CD4-positive, alpha-beta T cell treated with Interleukin-21 for 1 hour (primary cell): ENCODE measurements around the gene TOR1AIP2.
A peak's percentile ranks its signal among the peaks of the same experiment; 100 is the strongest.

ENCODE experiments used
- DNase-seq: peaks from one replicate; pipeline ENCODE4 v3.0.0-alpha.2; 2020

Gene TOR1AIP2

DNA sequence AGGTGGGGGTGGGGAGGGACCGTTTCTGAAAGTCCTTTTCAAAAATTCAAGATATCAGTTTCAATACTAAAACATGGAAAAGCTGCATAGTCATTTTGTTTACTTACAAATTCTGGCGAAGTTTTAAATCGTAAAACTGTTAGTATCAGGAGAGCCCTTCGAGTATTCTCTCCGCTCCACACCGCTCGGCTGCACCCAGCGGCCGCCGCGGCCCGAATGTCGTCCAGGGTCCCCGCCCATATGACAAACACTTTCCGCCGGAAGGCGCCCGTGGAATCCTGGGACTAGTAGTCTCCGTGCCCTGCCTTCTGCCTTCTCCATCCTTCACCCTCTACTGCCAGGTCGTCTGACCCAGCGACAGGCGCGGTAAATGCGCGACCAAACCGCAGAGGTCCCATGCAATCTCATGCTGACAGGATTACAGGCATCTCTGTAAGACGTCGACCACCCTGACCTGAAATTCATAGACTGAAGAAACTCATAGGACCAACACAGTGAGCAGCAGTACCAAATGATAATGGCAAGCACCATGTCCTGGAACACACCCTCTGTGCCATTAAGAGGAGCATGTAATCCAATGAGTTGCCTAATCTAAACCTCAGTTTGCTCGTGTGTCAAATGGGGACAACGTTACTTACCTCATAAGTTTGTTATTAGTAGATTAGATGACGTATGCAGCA, at the start of gene TOR1AIP2:
Gene TOR1AIP2, minus strand, starts transcription at position 218 of the 680 bp plus-strand sequence. CDS start 25,138 bp downstream, outside the sequence.
- peak; percentile 86 for DNase-seq

DNA sequence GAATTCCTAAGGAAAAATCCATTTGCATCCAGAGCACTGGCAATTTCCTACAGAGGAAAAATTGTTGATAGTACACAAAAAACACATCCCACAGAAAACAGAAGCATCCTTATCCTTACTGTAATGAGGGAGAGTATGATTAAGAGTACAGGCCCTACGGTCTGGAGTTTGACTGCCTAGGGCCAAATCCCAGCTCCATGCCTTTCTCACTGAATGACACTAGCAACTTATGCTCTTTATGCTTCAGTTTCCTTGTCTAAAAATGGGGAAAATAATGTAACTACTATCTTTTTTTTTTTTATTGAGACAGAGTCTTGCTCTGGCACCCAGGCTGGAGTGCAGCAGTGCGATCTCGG, 49.2 kb upstream of the TOR1AIP2 start:
- DNase-seq: no peak

DNA sequence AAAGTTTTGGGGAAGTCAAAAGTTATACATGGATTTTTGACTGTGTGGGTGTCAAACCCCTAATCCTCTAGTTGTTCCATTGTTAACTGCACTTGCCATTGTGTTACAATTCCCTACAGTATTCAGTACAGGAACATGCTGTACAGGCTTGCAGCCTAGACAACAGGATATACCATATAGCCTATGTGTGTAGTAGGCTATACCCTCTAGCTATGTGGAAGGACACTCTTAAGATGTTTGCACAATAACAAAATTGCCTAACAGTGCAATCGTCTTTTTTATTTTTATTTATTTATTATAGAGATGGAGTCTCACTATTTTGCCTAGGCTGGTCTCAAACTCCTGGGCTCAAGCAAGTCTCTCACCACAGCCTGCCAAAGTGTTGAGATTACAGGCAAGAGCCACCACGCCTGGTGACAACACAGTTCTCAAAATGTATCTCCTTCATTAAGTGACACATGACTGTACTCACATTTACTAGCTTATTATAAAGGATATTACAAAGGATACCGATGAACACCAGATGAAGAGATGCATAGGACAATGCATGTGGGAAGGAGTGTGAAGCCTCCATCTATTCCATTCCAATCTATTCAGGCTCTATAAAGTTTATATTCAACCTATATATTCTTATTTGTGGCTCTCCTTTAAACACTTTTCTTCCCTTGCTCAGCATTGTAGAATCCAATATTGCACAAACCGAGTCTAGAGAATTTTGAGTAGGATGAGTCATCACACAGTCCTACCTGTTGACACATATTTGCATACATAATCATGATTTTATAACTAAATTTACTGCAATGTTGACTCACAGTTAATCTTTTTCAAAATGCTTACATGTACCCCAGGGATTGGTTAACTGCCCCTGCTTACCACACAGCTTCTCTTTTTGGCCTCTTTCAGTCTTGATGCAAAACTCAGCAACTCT, 48.6 kb upstream of the TOR1AIP2 start:
- DNase-seq: no peak

DNA sequence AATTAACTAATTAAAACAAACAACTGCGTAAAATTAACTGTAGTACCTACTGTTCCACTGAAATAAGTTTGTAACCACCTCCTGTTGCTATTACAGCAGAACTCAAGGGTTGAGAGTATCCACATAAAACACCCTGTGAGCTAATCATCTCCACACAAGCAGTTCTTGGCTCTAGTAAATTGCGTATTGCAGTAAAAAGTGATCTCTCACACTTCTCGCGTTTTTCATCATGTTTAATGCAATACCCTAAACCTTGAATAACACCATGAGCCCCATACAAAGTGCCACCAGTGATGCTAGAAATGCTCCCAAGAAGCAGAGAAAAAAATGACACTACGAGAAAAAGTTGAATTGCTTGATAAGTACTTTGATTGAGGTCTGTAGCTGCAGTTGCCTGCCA, 47.7 kb upstream of the TOR1AIP2 start:
- no peak for DNase-seq

DNA sequence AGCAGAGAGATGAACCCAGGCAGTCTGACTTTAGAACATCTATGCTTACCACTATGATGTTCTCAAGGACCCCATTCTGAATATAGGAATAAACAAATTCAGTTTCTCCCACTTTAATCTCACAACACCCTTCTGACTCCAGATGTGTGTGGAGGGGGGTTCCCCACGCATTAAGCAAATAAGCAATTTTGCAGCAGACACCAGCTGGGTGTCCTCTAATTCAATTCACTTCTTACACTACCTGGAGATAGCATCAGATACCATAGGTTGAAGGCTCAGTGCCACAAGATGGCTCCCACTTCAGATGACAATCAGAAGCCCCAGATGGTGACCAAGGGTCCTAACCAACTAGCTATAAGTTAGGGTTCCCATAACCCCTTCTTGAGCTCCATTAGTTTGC, 46.7 kb upstream of the TOR1AIP2 start:
- DNase-seq: no peak

DNA sequence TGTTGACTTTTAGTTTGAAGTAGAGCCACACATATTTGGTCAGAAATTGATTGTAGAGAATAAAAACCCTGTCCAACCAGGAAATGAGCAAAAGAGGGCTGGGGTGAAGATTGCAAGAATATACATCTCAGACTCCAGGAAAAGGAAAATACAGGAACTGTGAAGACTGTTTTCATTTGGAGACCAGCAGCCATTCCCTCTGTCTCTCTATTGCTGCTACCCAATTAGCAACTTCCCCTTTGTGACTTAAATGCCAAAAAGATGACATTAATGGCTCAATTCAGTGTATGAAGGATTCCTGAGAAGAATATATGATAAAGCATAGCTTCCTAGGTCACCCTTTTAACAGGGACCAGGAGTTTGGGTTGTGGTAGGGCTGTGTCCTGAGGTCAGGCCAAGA, 45.4 kb upstream of the TOR1AIP2 start:
- no peak for DNase-seq

DNA sequence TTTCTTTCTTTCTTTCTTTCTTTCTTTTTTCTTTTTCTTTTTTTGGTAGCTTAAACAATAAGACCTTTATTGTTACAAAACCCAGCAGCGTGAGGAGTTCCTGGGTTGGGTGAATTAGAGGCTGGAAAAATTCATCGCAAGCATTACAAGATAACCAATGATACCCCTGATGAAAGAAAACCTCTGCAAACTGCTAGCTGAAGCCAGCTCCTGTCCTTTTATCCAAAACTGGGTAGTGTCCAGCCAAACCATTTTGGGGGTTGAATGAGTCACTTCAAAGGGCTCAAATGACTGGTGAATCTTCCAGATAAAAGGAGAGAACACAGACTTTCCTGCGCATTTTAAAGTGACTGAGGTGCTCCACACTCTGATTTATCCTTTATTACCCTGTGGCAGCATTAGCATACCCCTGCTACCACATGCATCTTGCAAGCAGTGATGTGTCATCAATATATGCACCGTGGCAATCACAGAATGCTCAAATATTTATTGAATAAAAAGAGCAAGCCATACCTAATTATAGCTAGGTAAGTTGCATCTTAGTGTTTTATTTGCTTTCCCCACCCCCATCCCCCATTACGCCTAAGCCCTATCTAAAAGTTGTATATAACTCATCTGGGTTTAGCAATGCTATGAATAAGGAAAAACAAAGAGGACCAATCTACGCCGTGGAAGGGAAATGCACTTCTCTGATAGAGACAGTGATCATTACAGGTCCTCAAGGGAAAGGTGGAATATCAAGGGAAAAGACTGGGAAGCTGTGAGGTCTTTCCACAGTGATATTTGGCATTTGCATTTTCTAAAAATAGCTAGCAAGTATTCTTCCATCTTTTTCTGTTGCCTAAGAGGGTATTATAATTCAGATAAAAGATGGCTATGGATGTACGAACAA, 44.6 kb upstream of the TOR1AIP2 start:
- no peak for DNase-seq

DNA sequence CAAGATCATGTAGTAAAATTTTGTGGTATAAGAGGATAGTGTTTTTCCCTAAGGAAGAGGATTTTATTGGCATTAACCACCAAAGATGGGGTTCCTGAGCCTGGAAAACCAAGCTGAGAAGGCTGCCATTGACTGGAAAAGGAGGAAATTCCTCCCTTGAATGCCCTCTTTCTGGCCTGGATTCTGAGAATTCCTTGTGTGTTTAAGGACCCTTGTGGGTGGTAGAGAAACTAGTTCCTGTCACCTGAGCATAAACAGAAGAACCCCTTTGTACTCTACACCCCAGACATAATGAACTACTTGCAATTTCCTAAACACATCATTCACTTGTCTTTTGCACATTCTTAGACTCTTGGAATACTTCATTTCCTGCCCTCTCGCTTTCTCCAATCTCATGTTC, 43.9 kb upstream of the TOR1AIP2 start:
- no peak for DNase-seq

DNA sequence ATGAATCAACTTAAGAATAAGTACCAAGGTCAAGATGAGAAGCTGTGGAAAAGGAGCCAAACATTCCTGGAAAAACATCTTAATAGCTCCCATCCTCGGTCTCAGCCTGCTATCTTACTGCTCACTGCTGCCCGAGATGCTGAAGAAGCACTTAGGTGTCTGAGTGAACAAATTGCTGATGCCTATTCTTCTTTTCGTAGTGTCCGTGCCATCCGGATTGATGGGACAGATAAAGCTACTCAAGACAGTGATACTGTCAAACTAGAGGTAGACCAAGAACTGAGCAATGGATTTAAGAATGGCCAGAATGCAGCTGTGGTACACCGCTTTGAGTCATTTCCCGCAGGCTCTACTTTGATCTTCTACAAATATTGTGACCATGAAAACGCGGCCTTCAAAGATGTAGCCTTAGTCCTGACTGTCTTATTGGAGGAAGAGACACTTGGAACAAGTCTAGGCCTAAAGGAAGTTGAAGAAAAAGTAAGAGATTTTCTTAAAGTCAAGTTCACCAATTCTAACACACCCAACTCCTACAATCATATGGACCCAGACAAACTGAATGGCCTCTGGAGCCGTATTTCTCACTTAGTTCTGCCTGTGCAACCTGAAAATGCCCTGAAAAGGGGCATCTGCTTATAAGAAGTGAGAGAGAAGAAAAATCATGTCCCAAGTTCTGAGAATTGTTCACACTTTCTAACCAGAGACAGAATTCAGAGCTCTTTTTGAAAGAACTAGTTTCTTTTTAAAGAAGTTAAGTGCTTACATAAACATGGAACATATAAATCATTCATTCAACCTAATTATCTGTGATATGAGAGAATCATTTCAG, 40.2 kb upstream of the TOR1AIP2 start:
- DNase-seq: no peak

DNA sequence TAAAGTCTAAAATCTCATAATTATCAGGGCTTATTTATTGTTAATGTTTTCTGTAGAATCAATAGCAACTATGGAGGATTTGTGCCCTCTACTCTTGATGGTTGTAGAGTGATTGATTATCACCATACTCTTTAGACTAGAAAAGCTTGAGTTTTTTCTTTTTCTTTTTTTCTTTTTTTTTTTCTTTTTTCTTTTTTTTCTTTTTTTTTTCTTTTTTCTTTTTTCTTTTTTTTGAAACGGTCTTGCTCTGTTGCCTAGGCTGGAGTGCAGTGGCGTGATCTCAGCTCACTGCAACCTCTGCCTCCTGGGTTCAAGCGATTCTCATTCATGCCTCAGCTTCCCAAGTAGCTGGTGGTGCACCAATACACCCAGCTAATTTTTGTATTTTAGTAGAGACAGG, 34.2 kb upstream of the TOR1AIP2 start:
- no peak for DNase-seq

DNA sequence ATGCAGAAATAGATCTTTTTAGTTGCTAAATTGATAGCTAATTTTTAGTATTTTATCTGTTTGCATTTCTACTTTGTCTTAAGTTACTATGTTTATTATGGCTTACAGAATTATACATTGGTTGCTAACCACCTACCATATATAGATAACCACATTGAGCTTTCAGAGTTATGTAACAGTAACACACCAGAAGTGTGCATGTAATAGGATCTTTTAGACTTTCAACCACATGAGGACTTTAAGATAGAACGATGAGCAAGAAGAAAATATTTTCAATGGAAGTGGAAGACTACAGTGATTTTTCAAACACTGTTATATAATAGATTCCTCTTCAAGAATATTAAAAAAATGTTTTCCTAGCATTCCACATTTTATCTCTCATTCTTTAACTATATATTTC, 33.3 kb upstream of the TOR1AIP2 start:
- DNase-seq: no peak

DNA sequence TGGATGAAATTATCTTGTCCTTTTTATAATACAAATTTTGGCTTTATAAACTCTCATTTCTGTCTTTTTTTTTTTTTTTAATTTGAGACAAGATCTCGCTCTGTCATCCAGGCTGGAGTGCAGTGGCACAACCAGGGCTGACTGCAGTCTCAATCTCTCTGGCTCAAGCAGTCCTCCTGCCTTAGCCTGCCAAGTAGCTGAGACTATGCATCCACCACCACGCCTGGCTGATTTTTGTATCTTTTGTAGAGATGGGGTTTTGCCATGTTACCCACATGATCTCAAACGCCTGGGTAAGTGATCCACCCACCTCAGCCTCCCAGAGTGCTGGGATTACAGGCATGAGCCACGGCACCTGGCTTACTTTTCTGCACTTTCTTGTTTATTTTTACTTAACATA, 12.0 kb upstream of the TOR1AIP2 start:
- DNase-seq: no peak

DNA sequence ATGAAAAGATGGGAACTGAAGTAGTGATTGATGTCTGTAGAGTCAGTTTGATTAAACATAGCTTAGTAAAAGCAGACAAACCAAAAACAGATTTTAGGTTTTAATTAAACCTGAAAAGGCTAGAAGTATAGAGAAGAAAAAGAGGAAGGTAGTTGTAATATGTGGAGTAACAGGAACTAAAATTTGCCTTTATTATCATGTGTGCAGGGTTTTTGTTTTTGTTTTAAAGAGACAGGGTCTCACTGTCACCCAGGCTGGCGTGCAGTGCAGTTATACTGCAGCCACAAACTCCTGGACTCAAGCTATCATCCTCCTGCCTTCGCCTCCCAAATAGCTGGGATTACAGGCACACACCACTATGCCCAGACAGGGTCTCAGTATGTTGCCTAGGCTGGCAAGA, 10.5 kb upstream of the TOR1AIP2 start:
- DNase-seq: no peak

DNA sequence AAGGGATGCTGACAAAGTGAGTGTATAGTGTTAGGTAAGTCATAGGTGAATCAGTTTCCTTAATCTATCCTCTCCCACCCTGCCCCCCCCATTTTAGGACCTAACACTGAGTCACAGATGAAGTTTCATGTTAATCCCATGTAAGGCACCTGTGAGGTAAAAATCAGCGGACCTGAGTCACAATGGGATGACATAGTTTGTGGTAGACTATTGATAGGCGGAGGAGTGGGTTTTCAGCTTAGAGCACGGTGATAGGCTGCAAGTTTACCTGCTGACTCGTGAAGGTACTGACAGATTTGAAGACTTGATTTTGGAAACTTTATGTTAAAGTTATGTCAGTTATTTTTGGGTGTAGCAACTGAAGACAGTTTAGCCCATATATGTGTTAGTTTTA, 6.1 kb upstream of the TOR1AIP2 start:
- peak; percentile 83 for DNase-seq

DNA sequence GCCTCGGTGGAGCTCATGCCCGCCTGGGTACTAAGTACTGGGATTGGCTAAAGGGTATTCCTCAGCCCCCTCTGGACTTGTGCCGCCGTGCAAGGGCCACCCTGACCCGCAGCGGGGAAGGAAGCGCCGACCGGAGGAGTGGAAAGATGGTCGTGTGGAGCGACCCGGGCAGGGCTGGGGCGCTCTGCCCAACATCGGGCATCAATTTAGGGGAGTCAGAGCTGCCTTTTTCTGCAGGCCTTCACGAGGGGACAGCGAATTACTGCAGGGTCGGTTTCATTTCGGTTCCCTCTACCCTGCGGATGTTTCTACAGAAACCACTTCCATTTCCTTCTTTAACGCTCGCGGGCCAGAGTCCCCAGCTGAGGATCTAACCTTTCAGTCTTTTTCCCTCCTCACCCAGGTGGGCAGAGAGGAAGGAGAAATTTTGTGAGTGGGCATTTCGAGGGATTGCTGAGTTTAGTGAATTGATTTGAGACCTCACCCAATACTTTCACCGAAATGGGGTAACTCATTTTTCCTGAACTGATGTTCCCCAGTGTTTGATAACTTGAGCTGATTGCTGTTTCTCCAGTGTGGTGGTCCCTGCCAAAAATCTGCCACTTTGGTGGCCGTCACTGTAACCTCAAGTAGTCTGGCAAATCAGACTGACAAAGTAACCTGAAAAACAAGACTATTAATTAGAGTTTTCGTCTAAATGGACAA, 5.6 kb upstream of the TOR1AIP2 start:
- peak; percentile 60 for DNase-seq

DNA sequence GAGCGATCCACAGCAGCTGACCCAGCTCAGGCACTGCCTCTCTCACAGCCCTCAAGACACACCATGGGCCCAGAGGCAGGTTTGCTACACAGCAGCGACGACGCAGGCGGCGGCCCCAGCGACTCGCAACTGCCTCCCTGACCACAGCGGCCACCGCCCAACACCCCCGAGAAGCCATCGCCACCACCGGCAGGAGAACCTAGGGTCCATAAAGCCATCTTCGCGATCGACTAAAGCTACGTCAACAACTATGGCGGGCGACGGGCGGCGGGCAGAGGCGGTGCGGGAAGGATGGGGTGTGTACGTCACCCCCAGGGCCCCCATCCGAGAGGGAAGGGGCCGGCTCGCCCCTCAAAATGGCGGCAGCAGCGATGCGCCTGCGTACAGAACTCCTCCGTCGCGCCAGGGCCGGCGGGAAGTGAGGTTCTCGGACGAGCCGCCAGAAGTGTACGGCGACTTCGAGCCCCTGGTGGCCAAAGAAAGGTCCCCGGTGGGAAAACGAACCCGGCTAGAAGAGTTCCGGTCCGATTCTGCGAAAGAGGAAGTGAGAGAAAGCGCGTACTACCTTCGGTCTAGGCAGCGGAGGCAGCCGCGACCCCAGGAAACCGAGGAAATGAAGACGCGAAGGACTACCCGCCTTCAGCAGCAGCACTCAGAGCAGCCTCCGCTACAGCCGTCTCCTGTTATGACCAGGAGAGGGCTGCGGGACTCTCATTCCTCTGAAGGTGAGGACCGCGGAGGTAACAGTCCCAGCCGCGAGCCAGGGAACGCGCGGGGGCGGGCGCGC, 4.8 kb upstream of the TOR1AIP2 start, which contains the start of gene TOR1AIP1:
Gene TOR1AIP1, plus strand, starts transcription at position 33 of the 787 bp plus-strand sequence. Its CDS starts 218 bp downstream, at position 251.
- DNase-seq: peak; percentile 99

DNA sequence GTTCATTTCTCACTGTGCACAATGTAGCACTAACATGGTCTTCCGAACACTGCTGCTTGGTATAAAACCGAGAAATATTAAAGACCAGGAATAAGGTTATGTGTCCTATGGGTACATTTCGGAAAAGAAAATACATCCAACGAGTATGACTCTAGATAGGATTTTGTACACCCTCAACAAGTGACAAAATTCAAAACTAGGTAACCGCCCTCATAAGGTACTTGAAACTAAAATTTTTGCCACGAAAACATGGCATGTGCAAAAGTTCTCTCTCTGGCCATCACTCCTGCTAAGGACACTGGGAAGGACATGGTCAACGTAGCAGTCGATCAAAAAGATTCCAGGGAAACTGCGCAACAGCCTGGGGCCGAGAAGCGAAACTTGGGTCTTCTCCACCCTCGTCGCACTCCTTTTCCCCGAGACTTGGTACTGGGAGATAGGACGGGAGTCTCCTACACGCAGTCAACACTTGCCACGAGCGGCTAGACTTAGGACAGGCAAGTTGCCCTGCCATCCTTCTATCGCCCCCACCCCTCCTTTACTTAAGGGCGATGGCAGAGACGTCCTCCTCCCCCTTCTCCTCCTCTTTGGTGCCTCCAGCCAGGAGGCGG, 4.1 kb upstream of the TOR1AIP2 start:
- DNase-seq: no peak

DNA sequence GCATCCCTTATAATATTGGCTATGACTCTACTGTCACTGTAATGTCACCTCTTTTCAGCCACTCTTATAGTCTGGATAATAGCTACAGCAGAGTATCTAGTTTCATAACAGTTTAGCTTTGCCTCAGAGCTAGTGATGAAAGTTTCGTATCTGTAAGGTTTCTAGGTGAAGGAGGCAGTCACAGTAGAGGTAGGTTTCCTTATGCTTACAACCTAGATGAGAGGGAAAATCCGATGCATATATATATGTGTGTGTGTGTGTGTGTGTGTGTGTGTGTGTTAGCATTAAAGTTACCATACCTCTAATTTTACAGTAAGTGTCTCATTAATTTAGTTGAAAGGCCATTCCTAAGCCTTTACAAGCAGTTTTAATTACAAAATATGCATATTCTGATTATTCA, 2.2 kb upstream of the TOR1AIP2 start:
- DNase-seq: no peak

DNA sequence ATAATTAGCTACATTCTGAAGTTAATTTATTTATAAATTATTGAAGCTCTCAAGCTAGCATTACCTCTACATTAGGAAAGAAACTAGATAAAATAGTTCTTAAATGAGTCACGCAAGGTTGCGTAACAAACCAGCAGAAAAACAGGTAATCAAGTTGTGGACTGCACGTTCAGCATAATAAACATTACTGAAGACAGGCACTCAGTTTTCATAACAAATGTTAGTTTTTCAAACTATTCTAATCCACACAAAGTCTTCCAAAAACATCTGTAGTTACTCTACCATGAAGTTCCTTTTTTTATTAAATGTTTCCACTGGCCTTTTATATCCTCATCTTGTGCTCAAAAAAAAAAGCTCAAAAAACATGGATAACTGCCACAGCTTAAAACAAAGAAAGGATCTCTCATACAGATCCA, 1.3 kb downstream of the TOR1AIP2 start:
- no peak for DNase-seq

DNA sequence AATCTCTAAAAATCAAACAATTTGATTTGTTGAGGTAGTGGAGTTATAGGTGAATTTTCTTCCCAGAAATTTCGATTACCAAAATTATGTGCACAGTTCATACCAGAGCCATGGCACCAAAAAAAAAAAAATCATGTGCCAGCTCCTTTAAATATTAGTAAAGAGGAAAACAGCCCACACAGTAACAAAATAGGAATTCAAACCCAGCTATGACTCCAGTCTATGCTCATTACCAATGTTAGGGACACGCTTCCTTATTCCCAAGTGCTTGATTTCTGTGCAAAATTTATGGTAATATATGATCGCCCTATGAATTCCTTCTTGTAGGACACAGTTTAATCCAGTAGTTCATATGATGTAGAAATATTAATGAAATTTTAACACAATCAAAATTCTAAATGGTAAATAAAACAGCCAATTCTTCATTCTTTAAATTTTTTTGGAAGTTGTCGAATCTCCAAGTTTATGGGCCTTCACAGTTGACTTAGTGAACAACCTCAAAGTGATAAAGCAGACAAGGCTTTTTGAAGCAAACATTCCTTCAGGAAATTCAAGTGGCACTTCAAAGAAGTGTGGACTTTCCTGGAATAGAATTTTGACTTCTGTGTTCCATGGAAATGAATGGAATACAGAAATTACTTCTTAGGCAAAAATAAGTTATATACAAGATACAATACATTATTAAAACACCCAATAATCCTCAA, 1.9 kb downstream of the TOR1AIP2 start:
- no peak for DNase-seq
